ENCODE data around the gene PHACTR3. TPM values are rescaled to one million over a fixed set of nuclear protein-coding genes. Genes with fewer than 3 reads are reported as not detected.

The PHACTR3 gene
- polyA plus RNA-seq, 1 donor (not counting 4 experiments of a cell fraction or from before 2014, with no cell fraction given), result 2.6 TPM

- Histone ChIP-seq H3K4me1 (ENCODE audit: control insufficient read depth, extremely low read depth, insufficient read depth, low read length) (no peaks in the 10 kb centered on the region), H3K4me2 (ENCODE audit: control insufficient read depth, extremely low read depth, insufficient read depth, low read depth, low read length) (no peak overlapping the region), H3K9me3 (ENCODE audit: control insufficient read depth, low read depth, low read length) (no peaks in the 10 kb centered on the region), H3K9ac (ENCODE audit: control insufficient read depth, extremely low read depth, insufficient read depth, low read length) (no peak overlapping the region), H3K4me3 (ENCODE audit: control insufficient read depth in 2 of 3, extremely low read depth in 1 of 3, insufficient read depth in 2 of 3, low read depth in 1 of 3, low read length in 3 of 3) (no peak overlapping the region), H3K79me2 (ENCODE audit: control insufficient read depth, insufficient read depth, low read length) (no peaks in the 10 kb centered on the region), H3K9me1 (ENCODE audit: control insufficient read depth, extremely low read depth, insufficient read depth, low read length) (no peaks in the 10 kb centered on the region), H2AFZ (ENCODE audit: control insufficient read depth, low read length) (no peak overlapping the region), H3K27ac (ENCODE audit: control insufficient read depth, insufficient read depth, low read length) (no peak overlapping the region), H3K27me3 (ENCODE audit: control insufficient read depth, extremely low read depth, insufficient read depth, low read length) (peaks cover 16% of the 10 kb centered on the region), H3K36me3 (ENCODE audit: control insufficient read depth in 2 of 2, extremely low read depth in 1 of 2, insufficient read depth in 2 of 2, low read length in 2 of 2) (no peaks in the 10 kb centered on the region), H4K20me1 (ENCODE audit: control insufficient read depth, extremely low read depth, insufficient read depth, low read length) (no peaks in the 10 kb centered on the region)
- dilution Hi-C loops (cut with MboI; ENCODE audit: extremely low pct_ligation_motif_present, low sequenced_read_pairs), result no loop called here
- TF ChIP-seq CTCF (optimal IDR thresholded peaks at IDR 0.05 in 1 of 3, IDR thresholded peaks at IDR 0.05 in 1 of 3, conservative IDR thresholded peaks at IDR 0.05 in 1 of 3; ENCODE audit: extremely low read depth in 1 of 3, insufficient read depth in 2 of 3, low read length in 3 of 3), result no peak
- TF ChIP-seq EZH2 (IDR thresholded peaks at IDR 0.05; ENCODE audit: low read length), result no peak
- DNase-seq (ENCODE audit: low read depth, low spot score) (no peak), FAIRE-seq (no peak)
Observed at GRCh38 chr20:59812286-59813125, 208.2 kb downstream of the PHACTR3 start.

GRCh38 chr20:59813126-59813947, 209.0 kb downstream of the PHACTR3 start:
- H3K9me3 ChIP-seq (ENCODE audit: control insufficient read depth, low read depth, low read length), result no peaks in the 10 kb centered on the region
- no peaks in the 10 kb centered on the region for H3K9me1 ChIP-seq (ENCODE audit: control insufficient read depth, extremely low read depth, insufficient read depth, low read length)
- no peaks in the 10 kb centered on the region for H3K79me2 ChIP-seq (ENCODE audit: control insufficient read depth, insufficient read depth, low read length)
- FAIRE-seq, result no peak
- H2AFZ ChIP-seq (ENCODE audit: control insufficient read depth, low read length), result no peak overlapping the region
- H3K27ac ChIP-seq (ENCODE audit: control insufficient read depth, insufficient read depth, low read length), result no peak overlapping the region
- H3K9ac ChIP-seq (ENCODE audit: control insufficient read depth, extremely low read depth, insufficient read depth, low read length), result no peak overlapping the region
- no peaks in the 10 kb centered on the region for H3K36me3 ChIP-seq (ENCODE audit: control insufficient read depth in 2 of 2, extremely low read depth in 1 of 2, insufficient read depth in 2 of 2, low read length in 2 of 2)
- peaks cover 16% of the 10 kb centered on the region for H3K27me3 ChIP-seq (ENCODE audit: control insufficient read depth, extremely low read depth, insufficient read depth, low read length)
- no peaks in the 10 kb centered on the region for H3K4me1 ChIP-seq (ENCODE audit: control insufficient read depth, extremely low read depth, insufficient read depth, low read length)
- no peak for DNase-seq (ENCODE audit: low read depth, low spot score)
- H3K4me2 ChIP-seq (ENCODE audit: control insufficient read depth, extremely low read depth, insufficient read depth, low read depth, low read length), result no peak overlapping the region
- H3K4me3 ChIP-seq (ENCODE audit: control insufficient read depth in 2 of 3, extremely low read depth in 1 of 3, insufficient read depth in 2 of 3, low read depth in 1 of 3, low read length in 3 of 3), result no peak overlapping the region
- TF ChIP-seq CTCF (optimal IDR thresholded peaks at IDR 0.05 in 1 of 3, IDR thresholded peaks at IDR 0.05 in 1 of 3, conservative IDR thresholded peaks at IDR 0.05 in 1 of 3; ENCODE audit: extremely low read depth in 1 of 3, insufficient read depth in 2 of 3, low read length in 3 of 3), result no peak
- dilution Hi-C loops (cut with MboI; ENCODE audit: extremely low pct_ligation_motif_present, low sequenced_read_pairs), result no loop called here
- no peaks in the 10 kb centered on the region for H4K20me1 ChIP-seq (ENCODE audit: control insufficient read depth, extremely low read depth, insufficient read depth, low read length)
